HL-60 (cell line): Measurements from ENCODE around the gene AGBL4.

ENCODE experiments used
- CTCF ChIP-seq: IDR thresholded peaks from one replicate; pipeline ENCODE4 v1.5.1; 2011; ENCODE audit warnings: low read length, control low read depth, inconsistent platforms; ENCODE audit not compliant: insufficient read depth
- GABPA ChIP-seq: IDR thresholded peaks from 2 replicates; pipeline ENCODE4 v1.6.1; 2012; ENCODE audit warnings: low read depth
- POLR2AphosphoS5 ChIP-seq: IDR thresholded peaks from 2 replicates; pipeline ENCODE4 v1.6.1; 2012; ENCODE audit warnings: low read depth
- REST ChIP-seq: IDR thresholded peaks from 2 replicates; pipeline ENCODE4 v1.6.1; 2012; ENCODE audit warnings: low read depth; ENCODE audit not compliant: insufficient replicate concordance
- SPI1 ChIP-seq: IDR thresholded peaks from 2 replicates; pipeline ENCODE4 v1.6.1; 2012; ENCODE audit warnings: low read depth, mild to moderate bottlenecking, borderline replicate concordance

- no peak for TF ChIP-seq CTCF
- TF ChIP-seq POLR2AphosphoS5 = no peak
- no peak for TF ChIP-seq SPI1
- no peak for TF ChIP-seq REST
- no peak for TF ChIP-seq GABPA
Observed at GRCh38 chr1:48619539-48619938, 1404.2 kb downstream of the AGBL4 start.
